B cell (primary cell): Measurements from ENCODE around the gene TMSB4X. TPM values are rescaled to one million over a fixed set of nuclear protein-coding genes. Genes with fewer than 3 reads are reported as not detected.

ENCODE experiments used
- ATAC-seq: fragments of 200-7000 bp; cut with Tn5 transposase; one replicate; pipeline ENCODE4 v1.10.0; 2021; ENCODE audit warnings: low read depth, mild to moderate bottlenecking, moderate number of reproducible peaks, moderate library complexity
- CTCF ChIA-PET: fragments of 350-600 bp; sonication (Branson Sonifier 250); formaldehyde crosslinking; loops from one replicate; lab custom pipeline; 2021; ENCODE audit warnings: antibody characterized with exemption, inconsistent platforms; lab: Charles Lee
- POLR2A ChIA-PET: fragments of 350-600 bp; sonication (Branson Sonifier 250); formaldehyde crosslinking; loops from one replicate; lab custom pipeline; 2021; ENCODE audit warnings: antibody characterized with exemption; lab: Charles Lee
- DNase-seq: peaks from one replicate; pipeline ENCODE4 v3.0.0; 2013
- H2AFZ ChIP-seq: 2 replicates; pipeline ENCODE4 v1.6.1; 2012; ENCODE audit warnings: mild to moderate bottlenecking, low read depth, low read length; ENCODE audit not compliant: insufficient read depth, poor library complexity, severe bottlenecking
- H3K27ac ChIP-seq, 2 donors: 1 replicate in 1 of 2; 2 replicates in 1 of 2; pipeline ENCODE4 v1.5.1; 2012 to 2013; ENCODE audit warnings: low read length in 2 of 2, mild to moderate bottlenecking in 2 of 2, moderate library complexity in 1 of 2
- H3K27me3 ChIP-seq, 4 experiments: fragments of 200-600 bp in 1 of 4; sonication (generic) in 1 of 4; replicated peaks in 1 of 4; 1 replicate in 2 of 4; 2 replicates in 2 of 4; pipeline versions ENCODE4 v1.6.1 to v1.7.0; 2013 to 2016; ENCODE audit warnings: low read length in 3 of 4, mild to moderate bottlenecking in 2 of 4, mixed read lengths in 1 of 4, moderate library complexity in 1 of 4; ENCODE audit not compliant: insufficient read depth in 4 of 4, control insufficient read depth in 3 of 4; ENCODE audit errors: control extremely low read depth in 1 of 4
- H3K36me3 ChIP-seq, 2 experiments: replicated peaks in 1 of 2; 1 replicate in 1 of 2; 2 replicates in 1 of 2; pipeline versions ENCODE4 v1.6.1 to v1.7.1; 2013; ENCODE audit warnings: low read length in 1 of 2; ENCODE audit not compliant: insufficient read depth in 2 of 2, control insufficient read depth in 1 of 2; ENCODE audit errors: control extremely low read depth in 1 of 2, extremely low read depth in 1 of 2
- H3K4me1 ChIP-seq, 2 donors: fragments of 200-600 bp in 1 of 2; sonication (generic) in 1 of 2; 1 replicate in 1 of 2; 2 replicates in 1 of 2; pipeline versions ENCODE4 v1.5.1 to v1.6.1; 2013 to 2017; ENCODE audit warnings: low read length in 2 of 2; ENCODE audit not compliant: control insufficient read depth in 2 of 2, insufficient read depth in 2 of 2
- H3K4me2 ChIP-seq: replicated peaks from 2 replicates; pipeline ENCODE3; 2012; ENCODE audit warnings: mild to moderate bottlenecking, low read depth, low read length; ENCODE audit not compliant: poor library complexity, severe bottlenecking
- H3K4me3 ChIP-seq, 5 experiments: fragments of 200-600 bp in 1 of 5; sonication (generic) in 1 of 5; 1 replicate in 3 of 5; 2 replicates in 2 of 5; pipeline versions ENCODE4 v1.5.1 to v1.7.0; 2011 to 2016; ENCODE audit warnings: low read length in 4 of 5, mild to moderate bottlenecking in 4 of 5, low read depth in 2 of 5, control low read depth in 1 of 5, moderate library complexity in 1 of 5; ENCODE audit not compliant: insufficient read depth in 1 of 5; ENCODE audit errors: control extremely low read depth in 1 of 5, extremely low read depth in 1 of 5
- H3K79me2 ChIP-seq: fragments of 200-600 bp; sonication (generic); one replicate; pipeline ENCODE4 v1.6.0; 2016; ENCODE audit warnings: low read length; ENCODE audit not compliant: control insufficient read depth, insufficient read depth
- H3K9ac ChIP-seq: fragments of 200-600 bp; sonication (generic); 2 replicates; pipeline ENCODE4 v1.6.1; 2017; ENCODE audit warnings: mild to moderate bottlenecking, low read length, moderate library complexity
- H3K9me3 ChIP-seq, 3 donors: one replicate each; pipeline versions ENCODE4 v1.6.1 to v1.7.1; 2013; ENCODE audit warnings: low read length in 2 of 3; ENCODE audit not compliant: control insufficient read depth in 2 of 3, insufficient read depth in 1 of 3; ENCODE audit errors: control extremely low read depth in 1 of 3
- H4K20me1 ChIP-seq: 2 replicates; pipeline ENCODE4 v1.6.0; 2012; ENCODE audit warnings: mild to moderate bottlenecking, low read length; ENCODE audit not compliant: insufficient read depth, control insufficient read depth, poor library complexity, severe bottlenecking
- H3K27ac Mint-ChIP-seq: one replicate; pipeline ENCODE4 v1.8.0; 2021; ENCODE audit warnings: mixed read lengths
- H3K27me3 Mint-ChIP-seq: one replicate; pipeline ENCODE4 v1.8.0; 2021; ENCODE audit warnings: mixed read lengths
- H3K4me1 Mint-ChIP-seq: one replicate; pipeline ENCODE4 v1.8.0; 2021; ENCODE audit warnings: mixed read lengths
- H3K4me3 Mint-ChIP-seq: one replicate; pipeline ENCODE4 v1.8.0; 2021; ENCODE audit warnings: mixed read lengths
- H3K9me3 Mint-ChIP-seq: one replicate; pipeline ENCODE4 v1.8.0; 2022; ENCODE audit warnings: mixed read lengths; ENCODE audit not compliant: insufficient read depth
- CTCF ChIP-seq: fragments of 200-600 bp; IDR thresholded peaks from one replicate; pipeline ENCODE4 v1.8.0; 2022; ENCODE audit warnings: antibody characterized with exemption, mild to moderate bottlenecking
- EZH2 ChIP-seq: IDR thresholded peaks from 2 replicates; pipeline ENCODE4 v1.6.1; 2012; ENCODE audit warnings: borderline replicate concordance, low read depth, mild to moderate bottlenecking, moderate library complexity, low read length; ENCODE audit not compliant: insufficient read depth, poor library complexity, severe bottlenecking
- WGBS: methylation state at CpG from one replicate; pipeline ENCODE4 v1.1.5; 2013; ENCODE audit warnings: missing lambda C conversion rate; ENCODE audit not compliant: insufficient coverage; 5-methylcytosine and 5-hydroxymethylcytosine counted together
- intact Hi-C: fragments of 100-400 bp; cut with micrococcal nuclease; formaldehyde crosslinking; loops from one replicate; pipeline ENCODE4 v1.10.0; 2022
- polyA plus RNA-seq: library from polyadenylated mRNA; depleted of rRNA; stranded (reverse); fragments of >200 nt; gene quantifications from 2 replicates; pipeline ENCODE4 v1.2.3, GENCODE V29; 2012
- total RNA-seq, 2 donors: library from RNA; stranded (reverse); fragments of 120-200 nt in 1 of 2; gene quantifications; 1 replicate in 1 of 2; 2 replicates in 1 of 2; pipeline versions ENCODE4 v1.2.3 to v1.2.4, GENCODE V29; 2013 to 2022

TMSB4X gene
- total and polyA plus RNA-seq, 2 donors (not counting 1 experiment from before 2014, with no cell fraction given): 2,550 to 4,850 TPM

GRCh38 chrX:12951595-12951975 lies 23.3 kb upstream of the TMSB4X start:
- TF ChIP-seq CTCF: no peak
- TF ChIP-seq EZH2: no peak
- Histone ChIP-seq H3K27ac (peak overlapping the region; percentile 88), H3K9me3 (no peaks in the 10 kb centered on the region), H3K4me2 (peak overlapping the region; percentile 71), H3K4me3 (peak overlapping the region in 3 of 5 experiments; percentile 20 to 30 (median 21)), H3K36me3 (no peaks in the 10 kb centered on the region), H3K4me1 (peaks cover 94 to 100% of the 10 kb centered on the region in 2 donors), H2AFZ (peak overlapping the region; percentile 36), H4K20me1 (peaks cover 6% of the 10 kb centered on the region), H3K79me2 (peaks cover 74% of the 10 kb centered on the region), H3K9ac (no peak overlapping the region), H3K27me3 (no peaks in the 10 kb centered on the region)
- Mint-ChIP-seq H3K4me3 (peak overlapping the region; percentile 75), H3K27ac (peak overlapping the region; percentile 93), H3K9me3 (no peaks in the 10 kb centered on the region), H3K27me3 (no peaks in the 10 kb centered on the region), H3K4me1 (peaks cover 85% of the 10 kb centered on the region)
- WGBS: 0% methylated on average over 2 of the region's 5 CpGs
- intact Hi-C loops: loop anchor here (1.0 to 5.0 kb wide), 4 partner anchors 25 to 306 kb away; no protein-coding TSS in a partner anchor
- DNase-seq (peak; percentile 46), ATAC-seq (no peak)
- CTCF ChIA-PET: interaction anchor here (0.6 to 7.4 kb wide), 8 partner anchors 22 to 537 kb away, joined by 3 to 214 read pairs (median 10); partner anchors contain the start of gene TMSB4X
- POLR2A ChIA-PET: interaction anchor here (1.0 to 7.9 kb wide), 3 partner anchors 23 to 140 kb away, joined by 4 to 130 read pairs (median 25); partner anchors contain the start of gene TMSB4X

GRCh38 chrX:12953420-12953819 lies 21.5 kb upstream of the TMSB4X start:
- intact Hi-C loops: loop anchor here (5.0 kb wide), 1 partner anchor 304 kb away; no protein-coding TSS in a partner anchor
- H2AFZ ChIP-seq: no peak overlapping the region
- ATAC-seq (no peak), DNase-seq (no peak)
- Mint-ChIP-seq H3K4me3 (peak overlapping the region; percentile 32), H3K27ac (peak overlapping the region; percentile 85), H3K9me3 (no peaks in the 10 kb centered on the region), H3K27me3 (no peaks in the 10 kb centered on the region), H3K4me1 (peaks cover 79% of the 10 kb centered on the region)
- no peaks in the 10 kb centered on the region for H3K27me3 ChIP-seq
- H3K27ac ChIP-seq: peak overlapping the region; percentile 55 to 95
- TF ChIP-seq CTCF: no peak
- TF ChIP-seq EZH2: no peak
- ChIA-PET POLR2A (interaction anchor here (7.9 kb wide), 1 partner anchor 22 kb away, joined by 130 read pairs; the partner anchor contains the start of gene TMSB4X), CTCF (interaction anchor here (1.6 to 2.3 kb wide), 3 partner anchors 15 to 133 kb away, joined by 3 to 8 read pairs (median 4); no protein-coding TSS in a partner anchor)
- peaks cover 90 to 97% of the 10 kb centered on the region in 2 donors for H3K4me1 ChIP-seq
- H3K9me3 ChIP-seq: no peaks in the 10 kb centered on the region
- WGBS: no CpG with 5 or more reads among the region's 8 CpGs
- peaks cover 57% of the 10 kb centered on the region for H3K79me2 ChIP-seq
- H3K4me2 ChIP-seq: peak overlapping the region; percentile 12
- H3K9ac ChIP-seq: no peak overlapping the region
- H3K36me3 ChIP-seq: no peaks in the 10 kb centered on the region
- no peak overlapping the region for H3K4me3 ChIP-seq
- peaks cover 6% of the 10 kb centered on the region for H4K20me1 ChIP-seq
